Tibial nerve (tissue), 4 donors: ENCODE measurements around the gene TK1. TPM values are rescaled to one million over a fixed set of nuclear protein-coding genes. Genes with fewer than 3 reads are reported as not detected.

Source experiments
- DNase-seq, 2 donors: peaks; one replicate each; pipeline ENCODE4 v3.0.0-alpha.2; 2019; ENCODE audit warnings: low spot score in 2 of 2
- H3K27ac ChIP-seq, 4 donors: fragments of 200-600 bp; sonication (generic) in 3 of 4; one replicate each; pipeline ENCODE4 v1.5.1; 2017 to 2019; ENCODE audit warnings: mild to moderate bottlenecking in 1 of 4
- H3K27me3 ChIP-seq, 2 donors: fragments of 200-600 bp; sonication (generic) in 1 of 2; one replicate each; pipeline versions ENCODE4 v1.5.1 to v1.6.0; 2017 to 2019
- H3K36me3 ChIP-seq, 3 donors: fragments of 200-600 bp; sonication (generic); one replicate each; pipeline ENCODE4 v1.5.1; 2018 to 2019
- H3K4me1 ChIP-seq, 4 donors: fragments of 200-600 bp; sonication (generic) in 3 of 4; one replicate each; pipeline ENCODE4 v1.5.1; 2017 to 2019
- H3K4me3 ChIP-seq, 4 donors: fragments of 200-600 bp; sonication (generic) in 3 of 4; one replicate each; pipeline ENCODE4 v1.5.1; 2017 to 2019; ENCODE audit warnings: mild to moderate bottlenecking in 1 of 4, moderate library complexity in 1 of 4
- H3K9me3 ChIP-seq, 4 donors: fragments of 200-600 bp; sonication (generic) in 3 of 4; one replicate each; pipeline ENCODE4 v1.5.1; 2017 to 2019
- EP300 ChIP-seq, 2 donors: sonication (generic); formaldehyde crosslinking; IDR thresholded peaks; one replicate each; pipeline ENCODE4 v1.6.1; 2017; ENCODE audit warnings: antibody characterized with exemption in 2 of 2, mild to moderate bottlenecking in 1 of 2
- POLR2A ChIP-seq, 2 donors: fragments of 450-650 bp; IDR thresholded peaks; one replicate each; pipeline ENCODE4 v1.6.1; 2017; ENCODE audit warnings: antibody characterized with exemption in 2 of 2, mild to moderate bottlenecking in 2 of 2, moderate library complexity in 2 of 2
- WGBS, 2 donors: methylation state at CpG; one replicate each; pipeline ENCODE4 v1.1.5; 2018; 5-methylcytosine and 5-hydroxymethylcytosine counted together
- total RNA-seq, 4 donors: library from RNA; depleted of rRNA; stranded (reverse); fragments of >200 nt; gene quantifications; one replicate each; pipeline ENCODE4 v1.1.0, GENCODE V29; 2016
- TF ChIP-seq, protein P1 (sequence below), 5 experiments: fragments of 200-600 bp in 3 of 5; fragments of 450-650 bp in 2 of 5; sonication (generic) in 3 of 5; IDR thresholded peaks; one replicate each; pipeline ENCODE4 v1.5.1; 2016 to 2019; ENCODE audit warnings: antibody characterized with exemption in 5 of 5, mild to moderate bottlenecking in 3 of 5, moderate library complexity in 2 of 5

Gene TK1
- total RNA-seq, 4 donors from 2014 or later: 1.0 to 6.6 (median 1.6) TPM

DNA sequence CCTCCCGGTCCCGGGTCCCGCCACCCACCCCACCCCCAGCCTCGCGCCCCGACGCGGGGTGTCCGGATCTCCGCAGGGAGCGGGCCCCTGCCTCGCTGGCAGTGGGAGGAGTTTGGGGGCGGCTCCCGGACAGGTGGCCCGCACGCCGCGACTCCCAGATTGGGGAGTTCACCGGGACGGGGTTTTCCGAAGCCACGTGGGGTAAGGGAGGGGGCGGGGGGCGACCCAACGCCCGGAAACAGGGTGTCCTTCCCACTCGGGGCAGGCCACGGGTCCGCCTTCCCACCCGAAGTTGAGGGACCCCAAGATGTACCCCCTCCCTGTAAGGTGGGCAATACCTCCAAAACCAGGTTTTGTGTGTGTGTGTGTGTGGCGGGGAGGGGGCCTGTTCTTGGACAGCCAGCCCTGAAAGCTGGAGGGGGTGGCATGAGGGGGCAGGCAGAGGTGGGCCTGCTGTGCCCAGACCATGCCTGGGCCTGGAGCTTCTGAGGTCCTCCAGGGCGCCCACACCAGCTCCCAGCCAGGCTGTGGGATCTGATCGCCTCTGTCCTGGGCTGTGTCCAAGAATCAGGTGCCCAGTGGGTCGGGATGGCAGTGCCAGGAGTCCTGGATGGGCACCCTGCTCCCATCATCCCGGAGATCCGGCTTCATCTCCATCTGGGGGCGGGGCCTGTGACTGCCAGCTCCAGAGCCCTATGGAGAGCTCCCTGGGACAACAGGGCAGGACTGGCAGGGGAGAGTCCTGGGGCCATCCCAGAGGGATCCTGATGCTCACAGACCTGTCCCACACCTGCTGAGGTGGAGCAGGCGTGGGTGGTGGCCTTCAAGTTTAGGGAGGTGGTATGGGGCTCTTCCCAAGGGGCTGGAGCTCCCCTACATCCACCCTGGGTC lies 17.7 kb downstream of the TK1 start:
- no peaks in the 10 kb centered on the region for H3K27me3 ChIP-seq
- peak in 1 of 2 donors; percentile 38 for DNase-seq
- H3K9me3 ChIP-seq: no peaks in the 10 kb centered on the region
- H3K36me3 ChIP-seq: peaks cover 0 to 20% (median 0%) of the 10 kb centered on the region in 3 donors
- no peak for TF ChIP-seq POLR2A (IDR thresholded peaks at IDR 0.05)
- TF ChIP-seq, protein P1, sequence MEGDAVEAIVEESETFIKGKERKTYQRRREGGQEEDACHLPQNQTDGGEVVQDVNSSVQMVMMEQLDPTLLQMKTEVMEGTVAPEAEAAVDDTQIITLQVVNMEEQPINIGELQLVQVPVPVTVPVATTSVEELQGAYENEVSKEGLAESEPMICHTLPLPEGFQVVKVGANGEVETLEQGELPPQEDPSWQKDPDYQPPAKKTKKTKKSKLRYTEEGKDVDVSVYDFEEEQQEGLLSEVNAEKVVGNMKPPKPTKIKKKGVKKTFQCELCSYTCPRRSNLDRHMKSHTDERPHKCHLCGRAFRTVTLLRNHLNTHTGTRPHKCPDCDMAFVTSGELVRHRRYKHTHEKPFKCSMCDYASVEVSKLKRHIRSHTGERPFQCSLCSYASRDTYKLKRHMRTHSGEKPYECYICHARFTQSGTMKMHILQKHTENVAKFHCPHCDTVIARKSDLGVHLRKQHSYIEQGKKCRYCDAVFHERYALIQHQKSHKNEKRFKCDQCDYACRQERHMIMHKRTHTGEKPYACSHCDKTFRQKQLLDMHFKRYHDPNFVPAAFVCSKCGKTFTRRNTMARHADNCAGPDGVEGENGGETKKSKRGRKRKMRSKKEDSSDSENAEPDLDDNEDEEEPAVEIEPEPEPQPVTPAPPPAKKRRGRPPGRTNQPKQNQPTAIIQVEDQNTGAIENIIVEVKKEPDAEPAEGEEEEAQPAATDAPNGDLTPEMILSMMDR (IDR thresholded peaks at IDR 0.05): no peak
- no peak for TF ChIP-seq EP300 (IDR thresholded peaks at IDR 0.05)
- H3K4me1 ChIP-seq: peaks cover 0 to 60% (median 39%) of the 10 kb centered on the region in 4 donors
- peak overlapping the region; percentile 82 to 94 (median 88) for H3K27ac ChIP-seq
- peak overlapping the region; percentile 68 to 94 (median 74) for H3K4me3 ChIP-seq
- WGBS, 2 donors: 6 to 11% methylated on average over 9 to 17 of the region's 38 CpGs

DNA sequence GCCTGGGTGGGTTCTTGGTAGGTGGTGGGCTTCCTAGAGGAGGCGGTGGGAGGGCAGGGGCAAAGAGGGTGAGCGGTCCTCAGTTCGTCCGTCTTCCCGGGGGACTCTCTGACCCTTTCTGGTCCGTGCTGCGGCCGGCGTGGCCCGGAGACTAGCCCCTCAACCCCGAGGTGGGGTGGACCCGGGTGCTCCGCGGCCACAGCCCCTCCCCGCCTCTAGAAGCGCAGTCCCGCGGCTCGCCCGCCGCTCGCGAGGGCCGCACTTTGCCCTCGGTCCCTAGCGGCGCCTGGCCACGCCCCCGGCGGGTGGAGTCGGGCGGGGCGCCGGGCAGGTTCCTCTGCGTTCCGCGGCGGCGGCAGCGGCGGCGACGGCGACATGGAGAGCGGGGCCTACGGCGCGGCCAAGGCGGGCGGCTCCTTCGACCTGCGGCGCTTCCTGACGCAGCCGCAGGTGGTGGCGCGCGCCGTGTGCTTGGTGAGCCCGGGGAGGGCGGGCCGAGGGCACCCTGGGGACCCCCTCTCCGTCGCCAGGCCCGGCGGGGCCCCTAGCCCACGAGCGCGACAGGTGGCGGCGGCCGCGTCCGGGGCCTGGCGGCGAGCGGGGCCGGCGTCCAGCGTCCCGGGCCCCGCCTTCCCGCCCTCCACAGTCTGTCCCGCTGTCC lies 18.5 kb downstream of the TK1 start, which contains the start of gene SYNGR2:
Gene SYNGR2 (plus strand): TSS at position 340 of the 661 bp plus-strand sequence. CDS start 36 bp downstream, at position 376.
- H3K36me3 ChIP-seq: peaks cover 0 to 20% (median 0%) of the 10 kb centered on the region in 3 donors
- H3K27me3 ChIP-seq: no peaks in the 10 kb centered on the region
- peak in 1 of 2 donors; percentile 48 for DNase-seq
- H3K4me1 ChIP-seq: peaks cover 0 to 53% (median 33%) of the 10 kb centered on the region in 4 donors
- H3K4me3 ChIP-seq: peak within 1 kb of the TSS; percentile 68 to 94 (median 74)
- 1 to 3% methylated on average over 5 to 59 of the region's 84 CpGs for WGBS, 2 donors
- H3K9me3 ChIP-seq: no peaks in the 10 kb centered on the region
- TF ChIP-seq EP300 (IDR thresholded peaks at IDR 0.05) (peak in 1 of 2 donors; percentile 37), POLR2A (IDR thresholded peaks at IDR 0.05) (peak; percentile 70 to 76)
- TF ChIP-seq, protein P1 (IDR thresholded peaks at IDR 0.05): peak in 2 of 5 experiments; percentile 12 to 27
- peak within 1 kb of the TSS; percentile 82 to 94 (median 88) for H3K27ac ChIP-seq

DNA sequence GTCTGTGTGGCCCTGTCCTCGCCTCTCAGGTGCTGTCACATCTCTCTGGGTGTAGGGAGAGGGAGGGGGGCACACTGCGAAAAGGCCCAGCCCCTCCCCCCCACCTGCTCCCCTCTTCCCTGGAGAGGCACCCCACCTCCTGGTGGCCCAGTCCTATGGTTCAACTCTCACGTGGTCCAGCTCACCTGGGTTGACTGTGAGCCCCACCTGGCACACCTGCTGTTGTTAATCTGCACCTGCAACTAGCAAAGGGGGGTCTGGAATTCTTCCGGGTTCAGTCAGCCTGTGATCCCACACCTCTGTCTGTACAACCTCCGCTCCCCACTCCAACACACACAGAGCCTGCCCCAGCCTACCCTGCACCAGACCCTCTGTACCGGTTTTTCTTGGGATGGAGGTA lies 20.4 kb downstream of the TK1 start:
- WGBS, 2 donors: 69 to 72% methylated on average over 6 of the region's 6 CpGs
- H3K9me3 ChIP-seq: no peaks in the 10 kb centered on the region
- H3K27ac ChIP-seq: no peak overlapping the region
- TF ChIP-seq EP300 (IDR thresholded peaks at IDR 0.05) (no peak), POLR2A (IDR thresholded peaks at IDR 0.05) (no peak)
- TF ChIP-seq, protein P1 (IDR thresholded peaks at IDR 0.05): no peak
- H3K36me3 ChIP-seq: peaks cover 0 to 11% (median 0%) of the 10 kb centered on the region in 3 donors
- H3K4me1 ChIP-seq: peaks cover 0 to 33% (median 13%) of the 10 kb centered on the region in 4 donors
- no peak overlapping the region for H3K4me3 ChIP-seq
- H3K27me3 ChIP-seq: no peaks in the 10 kb centered on the region
- no peak for DNase-seq

DNA sequence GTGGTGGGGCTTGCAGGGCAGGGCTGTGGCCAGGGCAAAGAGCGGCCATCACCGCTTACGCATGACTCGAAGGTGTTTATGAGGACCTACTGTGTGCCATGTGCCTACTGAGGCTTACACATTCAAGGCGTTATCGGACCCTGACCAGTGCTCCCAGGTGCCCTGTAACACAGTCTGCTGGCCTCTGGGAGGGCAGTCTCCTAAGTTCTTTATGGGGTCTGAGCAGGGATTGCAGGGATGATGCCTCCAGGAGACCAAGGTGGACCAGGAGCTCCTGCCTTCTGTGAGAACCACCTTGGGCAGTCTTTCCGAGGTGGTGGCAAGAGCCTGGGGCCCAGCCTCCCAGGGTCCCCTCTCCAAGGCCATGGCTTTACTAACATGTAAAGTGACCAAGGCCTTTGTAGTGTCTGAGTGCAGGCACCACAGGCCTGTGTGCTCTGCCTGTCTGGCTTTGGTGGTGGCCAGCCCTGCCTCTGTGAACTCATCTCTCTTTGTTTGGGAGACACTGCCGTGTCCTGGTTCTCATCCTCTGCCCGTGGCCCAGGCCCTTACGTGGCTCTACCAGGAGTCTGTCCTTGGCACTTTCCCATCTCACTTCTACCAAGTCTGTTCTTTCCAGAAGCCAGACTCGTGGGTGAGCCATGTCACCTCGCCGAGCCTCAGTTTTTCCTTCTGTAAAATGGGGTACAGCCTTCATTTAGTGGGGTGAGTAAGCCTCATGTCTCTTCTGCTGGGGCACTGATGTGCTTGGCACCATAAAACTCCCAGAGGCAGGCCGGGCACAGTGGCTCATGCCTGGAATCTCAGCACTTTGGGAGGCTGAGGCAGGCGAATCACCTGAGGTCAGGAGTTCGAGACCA lies 21.9 kb downstream of the TK1 start:
- 89 to 95% methylated on average over 14 to 15 of the region's 16 CpGs for WGBS, 2 donors
- no peak overlapping the region for H3K4me3 ChIP-seq
- H3K9me3 ChIP-seq: no peaks in the 10 kb centered on the region
- no peak overlapping the region for H3K27ac ChIP-seq
- DNase-seq: no peak
- no peaks in the 10 kb centered on the region for H3K27me3 ChIP-seq
- H3K4me1 ChIP-seq: peaks cover 0 to 19% (median 11%) of the 10 kb centered on the region in 4 donors
- TF ChIP-seq, protein P1 (IDR thresholded peaks at IDR 0.05): no peak
- TF ChIP-seq POLR2A (IDR thresholded peaks at IDR 0.05): no peak
- TF ChIP-seq EP300 (IDR thresholded peaks at IDR 0.05): no peak
- no peaks in the 10 kb centered on the region for H3K36me3 ChIP-seq
